H1 (cell line): ENCODE measurements around the gene BSCL2. TPM values are rescaled to one million over a fixed set of nuclear protein-coding genes. Genes with fewer than 3 reads are reported as not detected.

ENCODE experiments used
- CBX8 ChIP-seq: fragments of 300-800, 300-1000 bp; sonication (generic); IDR thresholded peaks from 2 replicates; pipeline ENCODE4 v1.7.1; 2016; ENCODE audit warnings: low read depth, low read length, borderline replicate concordance
- CEBPB ChIP-seq: IDR thresholded peaks from 2 replicates; pipeline ENCODE4 v1.6.1; 2012; ENCODE audit warnings: low read depth, low read length
- CTBP2 ChIP-seq: IDR thresholded peaks from 2 replicates; pipeline ENCODE4 v1.7.0; 2011; ENCODE audit warnings: borderline replicate concordance, mild to moderate bottlenecking, moderate library complexity, mixed read lengths, low read length; ENCODE audit not compliant: insufficient read depth, insufficient read length
- EGR1 ChIP-seq: IDR thresholded peaks from 2 replicates; pipeline ENCODE4 v1.6.1; 2011; ENCODE audit warnings: low read depth, low read length, borderline replicate concordance
- FOSL1 ChIP-seq: IDR thresholded peaks from 2 replicates; pipeline ENCODE4 v1.6.1; 2011; ENCODE audit warnings: mild to moderate bottlenecking, low read depth, low read length, moderate library complexity; ENCODE audit not compliant: insufficient read depth
- GTF2F1 ChIP-seq: IDR thresholded peaks from 2 replicates; pipeline ENCODE4 v1.6.1; 2012; ENCODE audit warnings: low read depth, low read length, improper control_type of control experiment, borderline replicate concordance
- MAFK ChIP-seq: IDR thresholded peaks from 2 replicates; pipeline ENCODE4 v1.6.1; 2012; ENCODE audit warnings: low read depth, mild to moderate bottlenecking, improper control_type of control experiment, low read length
- PHF8 ChIP-seq: fragments of 200-600 bp; sonication (generic); conservative IDR thresholded peaks from 2 replicates; pipeline ENCODE4 v1.7.1; 2012; ENCODE audit warnings: low read depth, mild to moderate bottlenecking, inconsistent platforms, low read length, moderate library complexity
- RBBP5 ChIP-seq: IDR thresholded peaks from 2 replicates; pipeline ENCODE4 v1.7.1; 2012; ENCODE audit warnings: low read depth, mild to moderate bottlenecking, inconsistent platforms, low read length, moderate library complexity, borderline replicate concordance
- SIX5 ChIP-seq: IDR thresholded peaks from 2 replicates; pipeline ENCODE4 v1.6.1; 2011; ENCODE audit warnings: mild to moderate bottlenecking, low read depth, low read length
- polyA plus RNA-seq, 7 experiments: library from polyadenylated mRNA; depleted of rRNA in 3 of 7; stranded (reverse) in 5 of 7; unstranded in 2 of 7; fragments of >200 nt in 5 of 7; fragments of 200-250 nt in 2 of 7; gene quantifications; 1 replicate in 5 of 7; 2 replicates in 1 of 7; 4 replicates in 1 of 7; pipeline versions ENCODE4 v1.2.1 to v1.2.3, GENCODE V29; 2011 to 2013; ENCODE audit warnings: missing spikeins in 2 of 7, mixed read lengths in 2 of 7
- total RNA-seq: library from RNA; stranded (reverse); fragmentation: NEBNext Ultra II Directional; extraction: Animal tissue kit (Norgen Biotek cat#: 25700); gene quantifications from 2 replicates; pipeline ENCODE4 v1.2.1, GENCODE V29; 2021

The BSCL2 gene
- total and polyA plus RNA-seq, 2 of the 8 experiments (the other 6 are each of a cell fraction or from before 2014, with no cell fraction given), result 59.5 to 264 TPM

DNA sequence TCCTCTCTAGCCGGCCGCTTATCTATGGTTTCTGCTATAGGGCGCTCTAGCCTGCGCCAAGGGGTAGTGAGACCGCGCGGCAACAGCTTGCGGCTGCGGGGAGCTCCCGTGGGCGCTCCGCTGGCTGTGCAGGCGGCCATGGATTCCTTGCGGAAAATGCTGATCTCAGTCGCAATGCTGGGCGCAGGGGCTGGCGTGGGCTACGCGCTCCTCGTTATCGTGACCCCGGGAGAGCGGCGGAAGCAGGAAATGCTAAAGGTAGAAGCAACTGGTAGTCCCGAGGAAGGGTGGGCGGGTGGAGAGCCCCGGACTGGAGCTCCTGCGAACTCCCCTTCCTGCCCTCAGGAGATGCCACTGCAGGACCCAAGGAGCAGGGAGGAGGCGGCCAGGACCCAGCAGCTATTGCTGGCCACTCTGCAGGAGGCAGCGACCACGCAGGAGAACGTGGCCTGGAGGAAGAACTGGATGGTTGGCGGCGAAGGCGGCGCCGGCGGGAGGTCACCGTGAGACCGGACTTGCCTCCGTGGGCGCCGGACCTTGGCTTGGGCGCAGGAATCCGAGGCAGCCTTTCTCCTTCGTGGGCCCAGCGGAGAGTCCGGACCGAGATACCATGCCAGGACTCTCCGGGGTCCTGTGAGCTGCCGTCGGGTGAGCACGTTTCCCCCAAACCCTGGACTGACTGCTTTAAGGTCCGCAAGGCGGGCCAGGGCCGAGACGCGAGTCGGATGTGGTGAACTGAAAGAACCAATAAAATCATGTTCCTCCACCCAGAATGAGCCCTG lies 35.4 kb downstream of the BSCL2 start, which contains the start of the genes LBHD1 and UQCC3 (continued):
- TF ChIP-seq MAFK (no peak), CEBPB (no peak), EGR1 (peak; percentile 86), GTF2F1 (no peak; the same call in 1 of the 2 replicates), FOSL1 (no peak), PHF8 (peak; percentile 85), CBX8 (no peak), RBBP5 (no peak), SIX5 (no peak), CTBP2 (no peak)
